Uterus (tissue), 2 donors: ENCODE results near the gene ASNSD1.

ENCODE experiments used
- POLR2A ChIP-seq, 2 donors: fragments of 450-650 bp; IDR thresholded peaks; one replicate each; pipeline ENCODE4 v1.6.1; 2016; ENCODE audit warnings: antibody characterized with exemption in 2 of 2, mild to moderate bottlenecking in 1 of 2, moderate library complexity in 1 of 2
- TF ChIP-seq, protein P1 (sequence below), 4 experiments: fragments of 200-600 bp in 2 of 4; fragments of 450-650 bp in 2 of 4; sonication (generic) in 2 of 4; IDR thresholded peaks; one replicate each; pipeline ENCODE4 v1.5.1; 2016 to 2019; ENCODE audit warnings: antibody characterized with exemption in 4 of 4, mild to moderate bottlenecking in 2 of 4, moderate library complexity in 1 of 4

- TF ChIP-seq, protein P1, sequence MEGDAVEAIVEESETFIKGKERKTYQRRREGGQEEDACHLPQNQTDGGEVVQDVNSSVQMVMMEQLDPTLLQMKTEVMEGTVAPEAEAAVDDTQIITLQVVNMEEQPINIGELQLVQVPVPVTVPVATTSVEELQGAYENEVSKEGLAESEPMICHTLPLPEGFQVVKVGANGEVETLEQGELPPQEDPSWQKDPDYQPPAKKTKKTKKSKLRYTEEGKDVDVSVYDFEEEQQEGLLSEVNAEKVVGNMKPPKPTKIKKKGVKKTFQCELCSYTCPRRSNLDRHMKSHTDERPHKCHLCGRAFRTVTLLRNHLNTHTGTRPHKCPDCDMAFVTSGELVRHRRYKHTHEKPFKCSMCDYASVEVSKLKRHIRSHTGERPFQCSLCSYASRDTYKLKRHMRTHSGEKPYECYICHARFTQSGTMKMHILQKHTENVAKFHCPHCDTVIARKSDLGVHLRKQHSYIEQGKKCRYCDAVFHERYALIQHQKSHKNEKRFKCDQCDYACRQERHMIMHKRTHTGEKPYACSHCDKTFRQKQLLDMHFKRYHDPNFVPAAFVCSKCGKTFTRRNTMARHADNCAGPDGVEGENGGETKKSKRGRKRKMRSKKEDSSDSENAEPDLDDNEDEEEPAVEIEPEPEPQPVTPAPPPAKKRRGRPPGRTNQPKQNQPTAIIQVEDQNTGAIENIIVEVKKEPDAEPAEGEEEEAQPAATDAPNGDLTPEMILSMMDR (IDR thresholded peaks at IDR 0.05) = no peak
- no peak for TF ChIP-seq POLR2A (IDR thresholded peaks at IDR 0.05)
Measured at GRCh38 chr2:189623049-189623448, 38.2 kb upstream of the ASNSD1 start.
